Embryonic facial prominence (tissue), 1 donor: ENCODE data around the gene CDK4.
"Not testable (repeated sequence)": the region's sequence is repeated elsewhere in the genome, so short reads cannot be mapped to it uniquely, and the experiment has no call there.

Experiments
- DNase-seq: peaks from one replicate; pipeline ENCODE4 v3.0.0-alpha.2; 2016; ENCODE audit errors: extremely low spot score

Gene CDK4

DNA sequence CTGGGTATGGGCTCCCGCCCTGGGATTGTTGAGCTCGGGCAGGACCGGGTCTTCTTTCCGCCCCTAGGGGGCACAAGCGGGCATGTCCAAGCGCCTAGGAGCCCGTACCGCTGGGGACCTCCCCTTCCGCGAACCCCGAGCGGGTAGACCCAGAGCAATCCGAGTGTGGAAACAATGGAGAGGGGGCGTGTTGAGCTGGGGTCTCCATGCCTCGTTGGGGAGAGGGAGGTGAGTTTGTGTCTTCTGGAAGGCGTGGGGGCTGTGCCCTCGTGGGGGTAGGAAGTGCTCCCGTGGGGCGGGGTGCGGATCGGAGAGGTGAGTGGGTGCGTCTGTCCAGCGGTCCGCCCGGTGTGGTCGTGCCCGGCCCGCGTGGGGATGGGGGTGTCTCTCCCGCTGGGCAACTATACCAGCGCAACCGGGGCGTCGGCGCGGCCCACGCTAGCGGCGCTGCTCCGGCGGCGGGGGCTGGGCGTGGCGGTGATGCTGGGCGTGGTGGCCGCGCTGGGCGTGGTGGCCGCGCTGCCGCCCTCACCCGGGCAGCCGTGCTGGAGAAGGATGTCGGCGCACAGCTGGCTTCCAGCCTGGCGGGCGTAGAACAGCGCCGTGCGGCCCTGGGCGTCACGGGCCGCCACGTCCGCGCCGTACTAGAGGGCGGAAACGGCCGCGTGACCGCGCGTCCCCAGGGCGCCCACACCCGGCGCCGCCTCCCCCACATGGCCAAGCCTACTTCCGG, 25.8 kb downstream of the CDK4 start:
- no peak for DNase-seq

DNA sequence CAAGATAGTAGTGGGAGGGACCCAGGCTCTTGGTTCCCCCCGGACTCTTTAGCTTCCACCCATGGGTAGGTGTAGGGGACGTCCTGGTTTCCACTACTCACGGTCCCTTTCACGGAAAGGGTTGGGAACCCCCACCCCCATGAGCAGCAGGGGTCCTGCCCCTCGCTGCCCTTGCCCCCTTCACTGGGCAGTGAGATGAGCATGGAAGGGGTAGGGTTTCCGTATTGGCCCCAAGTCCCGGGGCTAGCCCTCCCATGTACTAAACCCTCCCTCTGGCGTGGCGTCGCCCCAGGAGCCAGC, 26.3 kb downstream of the CDK4 start:
- DNase-seq: no peak

DNA sequence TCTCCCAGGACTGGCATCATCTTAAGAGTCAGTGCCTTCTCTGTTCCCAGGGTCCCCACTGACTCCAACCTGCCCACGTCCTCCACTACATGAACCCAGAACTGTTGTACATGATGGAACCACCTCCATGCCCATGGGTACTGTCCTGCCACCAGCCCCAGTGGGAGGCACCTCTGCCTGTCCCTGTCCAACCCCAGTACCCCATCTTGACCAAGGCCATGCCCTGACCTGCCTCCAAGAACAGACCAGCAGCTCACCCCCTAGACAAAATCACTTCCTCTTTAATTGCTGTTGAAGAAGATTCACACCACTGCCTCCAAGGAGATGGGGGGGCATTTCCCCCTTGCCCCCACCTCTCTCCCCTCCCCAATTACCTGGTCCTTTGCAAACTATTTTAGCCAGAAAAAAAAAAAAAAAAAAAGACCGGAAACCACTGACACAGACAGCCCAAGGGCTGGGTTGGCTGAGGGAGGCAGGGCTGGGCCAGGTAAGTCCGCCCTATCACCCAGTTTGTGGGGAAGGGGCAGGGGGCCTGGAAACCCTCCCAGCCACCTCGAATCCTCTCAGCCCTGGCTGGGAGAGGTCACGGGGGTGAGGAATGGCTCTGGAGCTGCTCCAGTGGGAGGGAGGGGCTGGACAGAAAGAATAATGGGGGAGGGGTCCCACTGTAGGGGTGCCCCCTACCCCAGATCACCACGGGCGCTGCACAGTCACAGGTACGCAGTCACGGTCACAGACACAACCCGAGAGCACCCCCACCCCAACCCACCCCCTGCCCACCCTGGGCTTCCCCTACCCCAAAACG, 27.0 kb downstream of the CDK4 start:
- DNase-seq: no peak

DNA sequence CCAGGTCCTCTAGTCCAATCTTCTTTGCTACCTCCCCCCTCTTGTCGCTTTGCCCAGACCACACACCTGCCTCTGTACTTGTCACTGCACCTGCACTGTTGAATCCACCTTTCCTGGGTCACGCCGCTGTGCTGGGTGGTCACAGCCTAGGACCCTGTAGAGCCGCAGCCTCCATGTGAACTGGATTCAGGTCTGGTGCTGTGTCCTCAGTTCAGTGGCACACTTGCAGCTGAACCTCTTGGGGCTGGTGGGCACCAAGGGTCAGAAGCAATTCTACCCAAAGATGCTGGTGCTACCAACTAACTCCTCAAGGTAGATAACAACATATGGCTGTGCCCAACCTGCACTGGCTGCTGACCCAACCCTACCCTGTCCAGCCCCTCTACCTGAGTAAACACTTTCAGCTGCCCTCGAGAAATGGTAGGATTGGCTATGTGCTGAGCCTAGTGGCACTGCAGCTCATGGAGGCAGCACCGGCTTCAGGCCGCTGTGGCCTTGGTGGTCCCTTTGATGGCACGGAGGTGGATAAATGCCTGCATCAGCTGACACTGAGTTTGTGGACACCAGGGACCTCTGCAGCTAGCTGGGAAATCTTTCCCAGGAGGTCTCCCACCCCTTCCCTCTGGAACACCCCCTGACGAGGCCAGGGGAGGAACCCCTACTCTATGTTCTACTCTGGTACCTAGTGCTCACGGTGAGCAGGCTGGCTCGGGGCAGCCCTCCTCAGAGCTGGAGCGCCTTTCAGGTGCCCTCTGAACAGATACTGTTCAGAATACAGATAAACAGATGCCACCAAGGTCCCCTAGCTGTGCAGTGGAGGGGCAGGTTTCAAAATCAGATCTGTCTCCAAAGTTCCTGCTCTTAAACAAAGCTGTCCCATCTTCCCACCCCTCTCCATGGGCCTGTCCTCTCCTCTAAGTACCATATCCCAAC, 27.8 kb downstream of the CDK4 start:
- no peak for DNase-seq

DNA sequence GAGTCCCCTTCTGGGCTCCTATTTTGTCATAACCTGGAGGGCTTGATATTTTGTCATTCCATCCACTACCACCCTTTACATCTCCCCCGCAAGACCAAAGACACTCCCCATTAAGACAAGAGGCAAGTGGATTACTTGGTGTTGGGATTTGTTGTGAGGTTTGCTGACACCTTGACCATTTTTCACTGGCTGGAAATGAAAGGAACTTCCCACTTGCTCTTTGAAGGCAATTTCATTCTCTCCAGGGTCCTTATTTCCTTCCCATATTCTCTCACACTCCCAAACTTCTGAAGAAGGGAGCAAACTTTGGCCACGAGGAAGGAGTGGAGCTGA, 28.5 kb downstream of the CDK4 start:
- no peak for DNase-seq

DNA sequence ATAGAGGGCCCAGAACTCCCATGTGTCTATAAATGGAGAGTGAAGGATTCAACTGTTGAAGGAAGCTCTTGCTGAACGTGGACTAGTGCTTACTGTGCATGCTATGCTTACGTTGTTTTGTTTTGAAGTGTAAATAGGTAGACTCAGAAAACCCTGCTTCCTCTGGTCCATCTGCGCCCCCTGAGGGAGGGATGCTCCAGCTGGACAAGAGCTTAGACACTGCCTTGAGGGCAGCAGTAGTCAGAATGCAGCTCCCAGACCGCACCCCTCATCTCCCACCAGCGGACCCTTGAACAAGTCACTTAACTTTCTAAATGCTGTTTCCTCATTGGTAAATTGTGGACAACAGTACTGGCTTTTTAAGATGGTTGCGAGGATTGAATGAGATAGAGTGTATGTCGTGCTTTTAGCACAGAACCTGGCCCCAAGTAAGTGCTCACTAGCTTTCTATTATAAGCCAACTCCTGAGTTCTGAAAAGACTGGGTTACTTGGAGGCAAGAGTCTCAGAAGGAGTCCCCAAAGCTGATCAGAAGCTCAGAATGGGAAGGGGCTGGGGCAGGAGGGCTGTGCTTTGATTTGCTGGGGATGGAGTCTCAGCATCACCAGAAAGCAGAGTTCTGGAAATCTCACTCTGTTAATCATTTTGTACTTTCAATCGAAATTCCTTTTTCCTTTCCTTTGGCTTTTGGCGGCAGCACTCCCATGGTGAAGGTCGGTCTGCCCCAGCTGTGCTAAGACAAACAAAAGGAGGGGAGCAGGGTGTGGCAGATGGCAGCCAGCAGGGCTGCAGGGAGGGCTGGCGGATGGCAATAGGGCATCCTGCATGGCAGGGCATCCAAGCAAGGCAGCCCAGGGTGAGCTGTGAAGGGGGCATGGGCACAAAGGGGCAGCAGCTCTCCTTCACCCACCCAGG, 29.1 kb downstream of the CDK4 start:
- no peak for DNase-seq

DNA sequence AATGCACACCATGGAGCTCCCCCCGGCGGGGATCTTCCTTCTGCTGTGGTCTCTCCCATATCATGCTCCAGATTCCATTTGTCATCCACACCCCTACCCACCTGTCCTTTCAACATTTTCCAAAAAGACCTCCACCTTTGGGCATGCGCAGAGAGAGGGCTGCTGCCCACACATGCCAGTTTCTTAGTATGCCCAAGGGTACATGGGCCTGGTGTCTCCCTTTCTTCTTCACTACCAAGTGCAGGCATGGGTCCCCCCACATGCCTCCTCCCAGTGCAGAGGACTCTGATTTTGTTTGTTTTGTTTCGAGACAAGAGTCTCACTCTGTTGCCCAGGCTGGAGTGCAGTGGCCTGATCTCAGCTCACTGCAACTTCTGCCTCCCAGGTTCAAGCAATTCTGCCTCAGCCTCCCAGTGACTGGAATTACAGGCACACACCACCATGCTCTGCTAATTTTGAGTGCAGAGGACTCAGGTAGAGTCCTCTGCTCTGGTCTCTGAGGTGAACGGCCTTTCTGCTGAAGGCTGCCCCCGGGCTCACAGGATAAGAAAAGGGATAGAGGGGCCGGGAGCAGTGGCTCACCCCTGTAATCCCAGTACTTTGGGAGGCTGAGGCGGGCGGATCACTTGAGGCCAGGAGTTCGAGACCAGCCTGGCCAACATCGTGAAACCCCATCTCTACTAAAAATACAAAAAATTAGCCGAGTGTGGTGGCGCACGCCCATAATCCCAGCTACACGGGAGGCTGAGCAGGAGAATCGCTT, 30.1 kb downstream of the CDK4 start:
- DNase-seq: not testable (repeated sequence)

DNA sequence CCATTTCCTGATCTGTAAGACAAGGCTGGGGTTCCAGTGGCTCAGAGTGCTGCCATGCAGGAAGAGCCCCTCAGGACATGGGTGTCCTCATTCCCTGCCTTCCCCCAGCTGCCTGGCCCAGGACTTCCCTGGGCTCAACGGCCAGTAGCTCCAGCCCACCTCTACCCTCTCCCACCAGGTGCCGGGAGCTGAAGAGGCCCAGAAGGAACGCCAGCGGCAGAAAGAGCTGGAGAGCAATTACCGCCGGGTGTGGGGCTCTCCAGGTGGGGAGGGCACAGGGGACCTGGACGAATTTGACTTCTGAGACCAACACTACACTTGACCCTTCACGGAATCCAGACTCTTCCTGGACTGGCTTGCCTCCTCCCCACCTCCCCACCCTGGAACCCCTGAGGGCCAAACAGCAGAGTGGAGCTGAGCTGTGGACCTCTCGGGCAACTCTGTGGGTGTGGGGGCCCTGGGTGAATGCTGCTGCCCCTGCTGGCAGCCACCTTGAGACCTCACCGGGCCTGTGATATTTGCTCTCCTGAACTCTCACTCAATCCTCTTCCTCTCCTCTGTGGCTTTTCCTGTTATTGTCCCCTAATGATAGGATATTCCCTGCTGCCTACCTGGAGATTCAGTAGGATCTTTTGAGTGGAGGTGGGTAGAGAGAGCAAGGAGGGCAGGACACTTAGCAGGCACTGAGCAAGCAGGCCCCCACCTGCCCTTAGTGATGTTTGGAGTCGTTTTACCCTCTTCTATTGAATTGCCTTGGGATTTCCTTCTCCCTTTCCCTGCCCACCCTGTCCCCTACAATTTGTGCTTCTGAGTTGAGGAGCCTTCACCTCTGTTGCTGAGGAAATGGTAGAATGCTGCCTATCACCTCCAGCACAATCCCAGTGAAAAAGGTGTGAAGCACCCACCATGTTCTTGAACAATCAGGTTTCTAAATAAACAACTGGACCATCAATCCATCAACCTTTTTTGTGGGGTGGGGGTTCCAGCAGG, 31.2 kb downstream of the CDK4 start:
- no peak for DNase-seq

DNA sequence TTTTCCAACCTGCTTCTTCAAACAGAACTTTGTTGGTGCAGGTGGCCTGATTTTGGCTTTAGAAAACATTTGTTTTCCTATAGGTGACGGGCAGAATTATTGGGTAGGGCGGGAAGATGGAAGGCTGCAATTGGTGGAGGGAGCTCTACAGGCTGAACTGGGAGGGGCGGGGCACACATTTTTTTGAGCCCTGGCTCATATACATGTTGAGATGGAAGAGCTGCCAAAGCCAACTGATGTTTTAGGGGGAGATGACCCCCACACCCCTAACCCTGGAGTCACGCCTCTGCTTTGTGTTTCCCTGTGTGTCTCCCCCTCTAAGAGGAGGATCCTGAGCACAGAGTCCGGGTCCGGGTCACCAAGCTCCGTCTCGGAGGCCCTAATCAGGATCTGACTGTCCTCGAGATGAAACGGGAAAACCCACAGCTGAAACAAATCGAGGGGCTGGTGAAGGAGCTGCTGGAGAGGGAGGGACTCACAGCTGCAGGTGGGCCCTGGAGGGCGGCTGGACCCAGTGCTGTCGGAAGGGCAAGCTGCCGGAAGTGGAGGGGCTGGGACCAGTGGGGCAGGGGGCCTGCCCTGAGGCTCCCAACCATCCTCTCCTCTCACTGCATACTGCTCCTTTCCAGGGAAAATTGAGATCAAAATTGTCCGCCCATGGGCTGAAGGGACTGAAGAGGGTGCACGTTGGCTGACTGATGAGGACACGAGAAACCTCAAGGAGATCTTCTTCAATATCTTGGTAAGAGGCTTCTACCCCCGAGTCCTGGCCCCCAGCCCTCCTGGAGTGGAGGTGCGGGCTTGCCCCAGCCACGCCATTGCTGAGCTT, 32.1 kb downstream of the CDK4 start:
- DNase-seq: no peak

DNA sequence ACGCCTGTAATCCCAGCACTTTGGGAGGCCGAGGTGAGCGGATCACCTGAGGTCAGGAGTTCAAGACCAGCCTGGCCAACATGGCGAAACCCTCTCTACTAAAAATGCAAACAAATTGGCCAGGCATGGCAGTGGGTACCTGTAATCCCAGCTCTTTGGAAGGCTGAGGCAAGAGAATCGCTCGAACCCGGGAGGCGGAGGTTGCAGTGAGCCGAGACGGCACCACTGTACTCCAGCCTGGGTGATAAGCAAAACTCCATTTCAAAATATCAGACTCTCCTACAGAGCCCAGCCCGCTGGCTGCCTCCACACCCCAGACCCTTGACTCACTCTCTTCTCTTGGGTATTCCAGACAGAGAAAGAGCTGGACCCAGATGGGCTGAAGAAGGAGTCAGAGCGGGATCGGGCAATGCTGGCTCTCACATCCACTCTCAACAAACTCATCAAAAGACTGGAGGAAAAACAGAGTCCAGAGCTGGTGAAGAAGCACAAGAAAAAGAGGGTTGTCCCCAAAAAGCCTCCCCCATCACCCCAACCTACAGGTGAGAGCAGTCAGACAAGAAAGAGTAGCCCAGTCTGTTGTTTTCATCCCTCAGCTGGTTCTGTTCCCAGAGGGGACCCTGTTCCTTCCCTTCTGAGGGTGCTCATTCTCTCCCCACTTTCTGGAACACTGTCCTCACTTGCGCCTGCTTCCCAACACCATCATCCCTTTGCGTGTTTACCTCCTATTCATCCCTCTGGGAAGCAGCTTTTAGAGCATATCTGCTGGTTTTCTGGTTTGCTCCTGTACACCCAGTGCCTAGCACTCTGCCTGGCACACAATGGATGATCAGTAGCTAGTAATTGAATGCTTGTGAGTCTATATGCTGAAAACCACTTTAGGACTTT, 33.2 kb downstream of the CDK4 start:
- DNase-seq: no peak

DNA sequence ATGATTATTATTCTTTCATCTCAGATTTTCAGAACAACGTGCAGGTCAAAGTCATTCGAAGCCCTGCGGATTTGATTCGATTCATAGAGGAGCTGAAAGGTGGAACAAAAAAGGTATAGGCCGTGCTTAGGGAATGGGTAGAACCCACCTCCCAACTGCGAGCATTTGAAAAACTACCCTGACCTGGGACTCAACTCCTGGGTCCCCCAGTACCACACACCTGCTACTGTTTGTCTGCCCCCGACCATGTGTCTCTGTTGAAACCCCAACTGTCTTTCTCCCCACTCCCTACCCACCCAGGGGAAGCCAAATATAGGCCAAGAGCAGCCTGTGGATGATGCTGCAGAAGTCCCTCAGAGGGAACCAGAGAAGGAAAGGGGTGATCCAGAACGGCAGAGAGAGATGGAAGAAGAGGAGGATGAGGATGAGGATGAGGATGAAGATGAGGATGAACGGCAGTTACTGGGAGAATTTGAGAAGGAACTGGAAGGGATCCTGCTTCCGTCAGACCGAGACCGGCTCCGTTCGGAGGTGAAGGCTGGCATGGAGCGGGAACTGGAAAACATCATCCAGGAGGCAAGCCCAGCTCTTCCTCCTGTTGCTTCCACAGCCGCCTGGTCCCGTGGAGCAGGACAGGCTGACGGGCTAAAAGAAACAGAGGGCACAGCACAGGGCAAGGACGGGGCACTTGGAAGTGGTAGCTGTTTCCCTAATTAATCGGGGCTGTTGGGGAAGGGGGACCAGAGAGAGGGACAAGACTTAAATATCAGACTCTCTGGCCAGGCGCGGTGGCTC, 34.1 kb downstream of the CDK4 start:
- no peak for DNase-seq

DNA sequence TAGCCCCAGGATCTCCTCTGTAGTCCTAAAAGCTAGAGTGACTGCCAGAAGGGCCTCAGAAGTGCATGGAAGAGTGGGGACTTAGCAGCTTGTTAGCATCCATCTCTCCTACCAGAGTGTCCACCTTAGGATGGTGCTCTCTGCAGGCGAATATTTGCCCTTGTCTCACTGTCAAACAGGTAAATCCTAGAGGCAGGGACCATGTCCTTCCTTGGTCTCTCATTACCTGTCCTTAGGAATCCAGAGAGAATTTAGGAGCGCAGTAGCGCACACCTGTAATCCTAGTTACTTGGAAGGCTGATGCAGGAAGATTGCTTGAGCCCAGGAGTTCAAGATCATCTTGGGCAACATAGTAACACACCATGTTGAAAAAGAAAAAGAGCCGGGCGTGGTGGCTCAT, 35.0 kb downstream of the CDK4 start:
- DNase-seq: no peak

DNA sequence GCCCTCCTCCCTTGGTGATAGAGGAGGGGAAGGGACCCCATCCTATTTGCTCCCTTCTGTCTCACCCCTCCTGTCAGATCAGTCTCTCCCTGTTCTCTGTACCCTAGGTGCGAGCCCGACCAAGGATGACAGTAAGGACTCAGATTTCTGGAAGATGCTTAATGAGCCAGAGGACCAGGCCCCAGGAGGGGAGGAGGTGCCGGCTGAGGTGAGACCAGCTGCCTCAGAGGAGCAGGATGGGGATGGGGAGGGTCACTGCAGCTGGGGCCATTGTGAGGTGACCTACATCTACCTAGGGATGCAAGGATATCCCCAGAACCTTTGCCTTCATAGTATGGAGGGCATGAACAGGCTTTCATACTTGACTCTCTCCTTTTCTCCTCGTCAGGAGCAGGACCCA, 35.8 kb downstream of the CDK4 start:
- no peak for DNase-seq

DNA sequence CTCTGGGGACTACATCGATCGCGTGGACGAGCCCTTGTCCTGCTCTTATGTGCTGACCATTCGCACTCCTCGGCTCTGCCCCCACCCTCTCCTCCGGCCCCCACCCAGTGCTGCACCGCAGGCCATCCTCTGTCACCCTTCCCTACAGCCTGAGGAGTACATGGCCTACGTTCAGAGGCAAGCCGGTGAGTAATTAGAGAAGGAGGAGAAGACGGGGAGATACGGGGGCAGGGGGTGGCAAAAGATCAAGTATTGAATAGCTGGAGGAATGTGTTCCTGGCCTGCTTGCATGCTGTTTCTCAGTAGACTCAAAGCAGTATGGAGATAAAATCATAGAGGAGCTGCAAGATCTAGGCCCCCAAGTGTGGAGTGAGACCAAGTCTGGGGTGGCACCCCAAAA, 36.3 kb downstream of the CDK4 start:
- DNase-seq: no peak

DNA sequence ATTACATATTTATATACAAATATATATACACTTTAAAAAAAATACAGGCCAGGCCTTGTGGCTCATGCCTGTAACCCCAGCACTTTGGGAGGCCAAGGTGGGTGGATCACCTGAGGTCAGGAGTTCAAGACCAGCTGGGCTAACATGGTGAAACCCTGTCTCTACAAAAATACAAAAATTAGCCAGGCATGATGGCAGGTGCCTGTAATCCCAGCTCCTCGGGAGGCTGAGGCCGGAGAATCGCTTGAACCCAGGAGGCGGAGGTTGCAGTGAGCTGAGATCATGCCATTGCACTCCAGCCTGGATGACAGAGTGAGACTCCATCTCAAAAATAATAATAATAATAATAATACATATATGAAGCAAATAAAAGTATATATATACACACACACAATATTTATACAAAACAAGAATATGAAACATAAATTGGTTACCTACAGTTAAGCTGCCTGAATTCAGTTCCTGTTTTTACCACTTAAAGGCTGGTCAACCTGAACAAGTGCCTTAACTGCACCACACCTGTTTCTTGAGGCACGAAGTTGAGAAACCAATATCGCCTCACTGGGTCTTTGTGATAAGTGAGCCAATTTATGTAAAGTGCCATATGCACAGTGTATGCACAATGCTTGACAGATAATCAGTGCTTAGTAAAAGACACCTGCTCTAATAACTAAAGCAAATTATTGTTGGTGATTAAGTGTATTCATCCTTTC, 36.9 kb downstream of the CDK4 start:
- DNase-seq: not testable (repeated sequence)

DNA sequence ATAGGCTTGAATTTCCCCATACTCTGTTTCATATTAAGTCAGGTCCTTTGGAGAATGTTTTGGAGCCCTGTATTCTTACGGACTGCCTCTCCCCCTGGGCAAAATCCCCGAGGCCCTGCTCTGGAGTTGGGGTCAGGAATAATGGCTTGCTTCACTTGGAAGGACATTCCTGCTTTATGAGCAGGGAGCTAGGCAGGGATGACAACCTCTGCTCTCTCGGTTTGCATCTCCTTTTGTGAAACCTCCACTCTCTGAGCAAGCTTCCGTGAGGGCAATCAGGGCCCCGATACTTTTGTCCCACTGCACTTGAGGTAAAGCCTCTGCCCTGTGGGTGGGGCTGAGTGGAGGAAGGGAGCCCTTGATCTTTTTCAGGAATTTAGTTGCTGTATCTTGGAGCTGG, 38.9 kb downstream of the CDK4 start:
- DNase-seq: no peak
